Upper lobe of left lung (tissue), 6 donors: ENCODE data around the gene REG3A. TPM values are rescaled to one million over a fixed set of nuclear protein-coding genes. Genes with fewer than 3 reads are reported as not detected.

Experiments
- ATAC-seq, 2 donors: fragments of 200-7000 bp; cut with Tn5 transposase; one replicate each; pipeline ENCODE4 v1.9.1; 2022; ENCODE audit warnings: mild to moderate bottlenecking in 2 of 2, moderate library complexity in 2 of 2; ENCODE audit not compliant: low FRiP score in 2 of 2
- DNase-seq, 2 donors: peaks; one replicate each; pipeline ENCODE4 v3.0.0-alpha.2; 2019 to 2020
- H3K27ac ChIP-seq, 4 donors: fragments of 200-600 bp; sonication (generic); one replicate each; pipeline ENCODE4 v1.5.1; 2016 to 2019
- H3K27me3 ChIP-seq, 4 donors: fragments of 200-600 bp; sonication (generic); one replicate each; pipeline ENCODE4 v1.5.1; 2017 to 2019
- H3K36me3 ChIP-seq, 4 donors: fragments of 200-600 bp; sonication (generic); one replicate each; pipeline ENCODE4 v1.5.1; 2016 to 2019
- H3K4me1 ChIP-seq, 4 donors: fragments of 200-600 bp; sonication (generic); one replicate each; pipeline ENCODE4 v1.5.1; 2018 to 2019
- H3K4me3 ChIP-seq, 4 donors: fragments of 200-600 bp; sonication (generic); one replicate each; pipeline ENCODE4 v1.5.1; 2017 to 2019; ENCODE audit warnings: mild to moderate bottlenecking in 2 of 4, moderate library complexity in 1 of 4
- H3K9me3 ChIP-seq, 4 donors: fragments of 200-600 bp; sonication (generic); one replicate each; pipeline ENCODE4 v1.5.1; 2018 to 2019
- EP300 ChIP-seq, 4 donors: sonication (generic); formaldehyde crosslinking; IDR thresholded peaks; one replicate each; pipeline ENCODE4 v1.5.1; 2017; ENCODE audit warnings: antibody characterized with exemption in 4 of 4, control low read depth in 2 of 4
- POLR2A ChIP-seq, 4 donors: fragments of 450-650 bp; IDR thresholded peaks; one replicate each; pipeline ENCODE4 v1.5.1; 2016 to 2017; ENCODE audit warnings: antibody characterized with exemption in 4 of 4, mild to moderate bottlenecking in 2 of 4
- POLR2AphosphoS5 ChIP-seq, 2 donors: sonication (generic); formaldehyde crosslinking; IDR thresholded peaks; one replicate each; pipeline ENCODE4 v1.5.1; 2017; ENCODE audit warnings: antibody characterized with exemption in 2 of 2
- WGBS, 2 donors: methylation state at CpG; one replicate each; pipeline ENCODE4 v1.1.5; 2017 to 2018; 5-methylcytosine and 5-hydroxymethylcytosine counted together
- total RNA-seq, 6 donors: library from RNA; depleted of rRNA in 4 of 6; stranded (reverse); fragments of >200 nt in 4 of 6; gene quantifications; one replicate each; pipeline versions ENCODE4 v1.1.0 to v1.2.1, GENCODE V29; 2016 to 2021
- TF ChIP-seq, protein P1 (sequence below), 6 experiments: fragments of 450-650 bp in 4 of 6; fragments of 200-600 bp in 2 of 6; sonication (generic) in 2 of 6; IDR thresholded peaks; one replicate each; pipeline ENCODE4 v1.5.1; 2016 to 2019; ENCODE audit warnings: antibody characterized with exemption in 6 of 6
- donor health status: DM: no; HTN: no; CAD: no; lungs with moderate emphysema.
- donor health status: DM: no; HTN: yes; CAD: no; lungs with severe emphysema.

REG3A gene
- total RNA-seq, 6 donors from 2014 or later, result 0.44 TPM; not detected in 5

DNA sequence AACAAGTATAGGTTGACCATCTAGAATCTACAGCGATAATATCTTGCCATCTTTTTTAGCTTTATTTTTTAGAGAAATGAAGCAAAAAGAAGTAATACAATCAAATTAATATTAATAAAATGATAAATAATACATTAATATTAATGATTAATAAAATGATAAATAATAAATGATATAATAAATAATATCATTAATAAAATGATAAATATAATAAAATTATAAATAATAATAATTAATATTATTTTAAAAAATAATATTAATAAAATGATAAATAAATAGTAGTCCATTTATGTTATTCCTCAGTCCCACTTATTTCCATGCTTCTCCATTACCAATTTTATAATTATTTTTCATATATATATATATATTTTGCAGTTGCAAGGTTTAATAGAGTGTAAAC lies 3.2 kb upstream of the REG3A start:
- WGBS, 2 donors, result 94 to 98% methylated on average over 1 of the region's 1 CpG
- no peak overlapping the region for H3K4me3 ChIP-seq
- H3K4me1 ChIP-seq, result no peaks in the 10 kb centered on the region
- H3K36me3 ChIP-seq, result no peaks in the 10 kb centered on the region
- H3K27ac ChIP-seq, result no peak overlapping the region
- no peaks in the 10 kb centered on the region for H3K9me3 ChIP-seq
- ATAC-seq, result no peak
- no peak for DNase-seq
- no peaks in the 10 kb centered on the region for H3K27me3 ChIP-seq
- TF ChIP-seq, protein P1, sequence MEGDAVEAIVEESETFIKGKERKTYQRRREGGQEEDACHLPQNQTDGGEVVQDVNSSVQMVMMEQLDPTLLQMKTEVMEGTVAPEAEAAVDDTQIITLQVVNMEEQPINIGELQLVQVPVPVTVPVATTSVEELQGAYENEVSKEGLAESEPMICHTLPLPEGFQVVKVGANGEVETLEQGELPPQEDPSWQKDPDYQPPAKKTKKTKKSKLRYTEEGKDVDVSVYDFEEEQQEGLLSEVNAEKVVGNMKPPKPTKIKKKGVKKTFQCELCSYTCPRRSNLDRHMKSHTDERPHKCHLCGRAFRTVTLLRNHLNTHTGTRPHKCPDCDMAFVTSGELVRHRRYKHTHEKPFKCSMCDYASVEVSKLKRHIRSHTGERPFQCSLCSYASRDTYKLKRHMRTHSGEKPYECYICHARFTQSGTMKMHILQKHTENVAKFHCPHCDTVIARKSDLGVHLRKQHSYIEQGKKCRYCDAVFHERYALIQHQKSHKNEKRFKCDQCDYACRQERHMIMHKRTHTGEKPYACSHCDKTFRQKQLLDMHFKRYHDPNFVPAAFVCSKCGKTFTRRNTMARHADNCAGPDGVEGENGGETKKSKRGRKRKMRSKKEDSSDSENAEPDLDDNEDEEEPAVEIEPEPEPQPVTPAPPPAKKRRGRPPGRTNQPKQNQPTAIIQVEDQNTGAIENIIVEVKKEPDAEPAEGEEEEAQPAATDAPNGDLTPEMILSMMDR (IDR thresholded peaks at IDR 0.05), result no peak
- no peak for TF ChIP-seq POLR2A (IDR thresholded peaks at IDR 0.05)
- TF ChIP-seq POLR2AphosphoS5 (IDR thresholded peaks at IDR 0.05), result no peak
- no peak for TF ChIP-seq EP300 (IDR thresholded peaks at IDR 0.05)

DNA sequence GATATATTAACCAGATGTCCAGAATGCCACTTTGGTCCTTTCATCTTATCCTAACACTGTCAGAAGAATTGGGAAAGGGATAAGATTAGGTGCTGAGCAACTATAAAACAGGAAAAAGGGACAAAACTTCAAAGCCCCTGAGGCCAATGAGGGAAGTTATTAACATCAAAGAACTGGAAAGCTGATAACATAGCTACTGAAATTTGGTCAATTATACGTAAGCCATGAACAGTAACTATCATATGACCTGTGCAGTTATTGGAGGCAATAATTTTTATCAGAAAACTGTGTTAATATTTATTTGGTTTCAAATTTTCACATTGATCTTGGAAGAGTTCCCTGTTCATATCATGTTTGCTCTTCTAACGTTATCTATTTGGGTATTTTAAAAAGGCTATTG lies 2.6 kb upstream of the REG3A start:
- Histone ChIP-seq H3K4me1 (no peaks in the 10 kb centered on the region), H3K27me3 (no peaks in the 10 kb centered on the region), H3K27ac (no peak overlapping the region), H3K36me3 (no peaks in the 10 kb centered on the region), H3K4me3 (no peak overlapping the region), H3K9me3 (no peaks in the 10 kb centered on the region)
- TF ChIP-seq, protein P1 (IDR thresholded peaks at IDR 0.05), result no peak
- no peak for TF ChIP-seq POLR2A (IDR thresholded peaks at IDR 0.05)
- WGBS, 2 donors, result 54 to 65% methylated on average over 2 of the region's 2 CpGs
- ATAC-seq (no peak), DNase-seq (no peak)

DNA sequence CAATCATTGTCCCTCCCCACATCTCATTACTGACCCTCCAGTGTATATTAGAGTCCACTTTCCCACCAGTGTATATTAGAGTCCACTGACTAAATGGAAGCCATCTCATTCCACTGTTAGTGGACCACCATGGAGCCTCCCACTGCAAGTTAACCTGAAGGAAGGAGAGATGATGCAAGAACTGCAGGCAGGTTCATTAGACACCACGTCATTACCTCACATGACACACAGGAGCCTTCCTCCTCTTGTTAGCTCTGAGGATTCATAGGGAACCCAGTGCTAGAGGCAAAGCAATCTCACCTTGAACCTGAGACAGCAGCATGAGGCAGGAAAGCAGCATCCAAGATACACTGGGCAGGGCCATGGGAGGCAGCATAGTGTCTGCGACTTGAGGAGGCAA lies 523 bp downstream of the REG3A start:
- WGBS, 2 donors, result 57 to 67% methylated on average over 2 of the region's 2 CpGs
- DNase-seq (no peak), ATAC-seq (no peak)
- Histone ChIP-seq H3K4me3 (no peak overlapping the region), H3K27ac (no peak overlapping the region), H3K27me3 (no peaks in the 10 kb centered on the region), H3K9me3 (no peaks in the 10 kb centered on the region), H3K4me1 (no peaks in the 10 kb centered on the region), H3K36me3 (no peaks in the 10 kb centered on the region)
- no peak for TF ChIP-seq POLR2A (IDR thresholded peaks at IDR 0.05)
- TF ChIP-seq POLR2AphosphoS5 (IDR thresholded peaks at IDR 0.05), result no peak
- TF ChIP-seq EP300 (IDR thresholded peaks at IDR 0.05), result no peak
- TF ChIP-seq, protein P1 (IDR thresholded peaks at IDR 0.05), result no peak

DNA sequence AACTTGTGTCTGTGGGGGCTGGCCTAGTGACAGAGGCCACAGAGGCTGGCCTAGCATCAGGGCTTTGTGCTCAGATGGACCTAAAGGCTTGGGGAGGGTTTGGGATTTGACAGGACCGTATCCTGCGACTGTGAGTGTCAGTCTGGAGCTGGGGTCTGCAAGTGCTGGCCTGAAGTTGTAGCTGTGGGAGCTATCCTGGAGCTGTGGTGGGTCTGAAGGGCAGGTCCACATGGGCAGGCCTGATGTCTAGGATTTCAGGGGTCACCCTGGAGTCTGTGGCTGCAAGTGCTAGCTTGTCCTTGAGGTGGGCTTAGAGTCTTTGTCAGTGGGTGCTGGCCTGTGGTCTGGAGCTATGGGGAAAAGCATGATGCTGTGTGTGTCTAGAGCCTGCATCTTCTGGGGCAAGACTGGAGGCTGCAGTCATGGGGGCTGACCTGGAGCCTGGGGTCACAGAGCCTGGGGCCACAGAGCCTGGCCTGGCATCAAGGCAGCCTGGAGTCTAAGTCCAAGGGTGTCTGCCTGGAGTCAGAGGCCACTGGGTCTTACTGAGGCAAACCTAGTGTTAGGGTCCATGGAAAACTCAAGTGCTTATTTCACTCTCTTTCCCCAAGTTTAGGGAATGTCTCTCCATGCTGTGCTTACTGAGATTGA lies 3.6 kb downstream of the REG3A start:
- Histone ChIP-seq H3K27ac (no peak overlapping the region), H3K27me3 (no peaks in the 10 kb centered on the region), H3K4me3 (no peak overlapping the region), H3K9me3 (no peaks in the 10 kb centered on the region), H3K36me3 (no peaks in the 10 kb centered on the region), H3K4me1 (no peaks in the 10 kb centered on the region)
- TF ChIP-seq, protein P1 (IDR thresholded peaks at IDR 0.05), result no peak
- ATAC-seq (no peak), DNase-seq (peak in 1 of 2 donors; percentile 20)
- WGBS, 2 donors, result 89% methylated on average over 2 of the region's 2 CpGs

DNA sequence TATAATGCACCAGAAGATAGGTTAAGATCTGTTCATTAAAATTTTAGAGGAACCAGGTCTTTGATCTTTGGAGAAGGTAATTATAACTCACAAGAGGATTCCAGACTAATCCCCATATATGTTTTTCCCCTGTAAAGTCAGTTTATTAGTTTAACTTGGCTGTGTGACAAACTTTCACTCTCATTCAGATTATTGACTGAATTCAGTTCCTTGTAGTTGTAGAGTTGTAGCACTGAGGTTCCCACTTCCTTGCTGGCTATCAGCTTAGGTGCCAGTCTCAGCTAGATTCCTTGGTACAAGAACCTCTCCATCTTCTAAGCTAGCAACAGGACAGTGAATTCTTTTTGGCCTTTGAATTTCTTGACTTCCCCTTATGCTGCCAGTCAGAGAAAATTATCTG lies 20.1 kb downstream of the REG3A start:
- H3K27ac ChIP-seq, result no peak overlapping the region
- no peaks in the 10 kb centered on the region for H3K36me3 ChIP-seq
- no peaks in the 10 kb centered on the region for H3K27me3 ChIP-seq
- no peak for TF ChIP-seq EP300 (IDR thresholded peaks at IDR 0.05)
- TF ChIP-seq, protein P1 (IDR thresholded peaks at IDR 0.05), result no peak
- TF ChIP-seq POLR2A (IDR thresholded peaks at IDR 0.05), result no peak
- no peak for TF ChIP-seq POLR2AphosphoS5 (IDR thresholded peaks at IDR 0.05)
- ATAC-seq (no peak), DNase-seq (no peak)
- no peak overlapping the region for H3K4me3 ChIP-seq
- no peaks in the 10 kb centered on the region for H3K9me3 ChIP-seq
- H3K4me1 ChIP-seq, result no peaks in the 10 kb centered on the region
